ENCODE measurements around the gene RPA3. TPM values are rescaled to one million over a fixed set of nuclear protein-coding genes. Genes with fewer than 3 reads are reported as not detected.

The RPA3 gene
- total RNA-seq = 9.2 and 15.7 TPM in 2 replicates

DNA sequence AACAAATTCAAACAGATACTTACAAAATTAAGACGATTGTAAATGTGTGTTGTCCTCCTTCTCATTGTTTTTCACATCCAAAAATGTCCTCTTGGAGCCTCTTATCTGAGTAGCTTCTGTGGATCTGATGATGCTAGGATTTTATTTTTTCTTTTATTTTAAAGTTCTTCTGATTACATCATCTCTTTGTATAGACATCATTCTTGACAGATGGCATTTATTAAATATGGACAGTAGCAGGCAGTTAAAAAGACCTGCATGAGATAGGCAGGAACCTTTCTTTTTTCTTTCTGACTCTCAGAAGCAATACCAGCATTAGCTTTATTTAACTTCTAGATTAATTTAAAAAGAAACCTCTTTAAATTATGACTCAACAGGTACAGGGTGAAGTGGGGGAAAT, at the start of gene RPA3:
Gene RPA3 (minus strand): TSS at position 116 of the 400 bp plus-strand sequence. CDS start 78,189 bp downstream, outside the sequence.

DNA sequence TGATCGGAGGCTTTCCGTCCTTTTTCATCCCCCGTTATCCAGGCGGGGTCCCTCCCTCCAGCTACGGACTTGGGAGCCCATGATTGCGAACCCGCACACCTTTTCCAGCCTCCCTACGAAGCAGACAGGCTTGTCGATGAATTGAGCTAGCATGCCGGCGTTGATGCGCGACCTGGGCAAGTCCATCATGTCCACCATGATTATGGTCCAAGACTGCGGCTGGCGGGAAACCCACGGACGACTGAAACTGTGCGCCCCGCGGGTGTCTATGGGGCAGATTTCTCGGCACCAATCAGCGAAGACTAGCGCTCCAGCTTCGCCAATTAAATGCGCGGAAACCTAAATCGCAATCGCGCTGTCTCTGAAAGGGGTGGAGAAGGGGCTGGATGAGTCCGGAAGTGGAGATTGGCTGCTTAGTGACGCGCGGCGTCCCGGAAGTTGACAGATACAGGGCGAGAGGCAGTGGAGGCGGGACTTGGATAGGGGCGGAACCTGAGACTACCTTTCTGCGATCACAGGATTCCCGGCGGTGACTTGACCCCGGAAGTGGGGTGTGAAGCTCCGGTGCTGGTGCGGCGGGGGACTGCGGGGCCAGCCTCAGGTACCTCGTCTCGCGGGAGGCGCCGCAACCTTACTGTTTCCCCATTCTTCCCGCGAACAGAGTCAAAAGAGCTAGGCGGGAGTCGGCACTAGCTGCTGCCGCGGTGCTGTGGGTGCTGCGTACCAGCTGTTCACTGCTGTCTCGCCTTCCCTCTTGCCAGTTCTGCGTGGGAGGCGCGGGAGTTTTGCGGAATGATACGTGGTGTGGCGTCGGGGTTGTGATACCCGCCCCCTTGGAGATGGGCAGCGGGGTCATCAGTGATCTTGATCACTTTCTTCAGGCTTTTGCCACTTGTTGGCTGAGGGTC, 77.9 kb downstream of the RPA3 start, which contains the start of gene UMAD1:
Gene UMAD1 (plus strand): TSS at position 532 of the 908 bp plus-strand sequence. CDS start 32,620 bp downstream, outside the sequence.

Other genes starting within 250 kb of the RPA3 start
- gene COL28A1, start 182.7 kb downstream of the RPA3 start, total RNA-seq = not detected in 2 replicates
- 25.8 and 32.8 TPM in 2 replicates for gene MIOS, start 151.7 kb downstream of the RPA3 start, total RNA-seq
- 13.5 and 15.1 TPM in 2 replicates for gene UMAD1, start 77.9 kb downstream of the RPA3 start, total RNA-seq